ENCODE results near the gene IGSF8.

The IGSF8 gene

DNA sequence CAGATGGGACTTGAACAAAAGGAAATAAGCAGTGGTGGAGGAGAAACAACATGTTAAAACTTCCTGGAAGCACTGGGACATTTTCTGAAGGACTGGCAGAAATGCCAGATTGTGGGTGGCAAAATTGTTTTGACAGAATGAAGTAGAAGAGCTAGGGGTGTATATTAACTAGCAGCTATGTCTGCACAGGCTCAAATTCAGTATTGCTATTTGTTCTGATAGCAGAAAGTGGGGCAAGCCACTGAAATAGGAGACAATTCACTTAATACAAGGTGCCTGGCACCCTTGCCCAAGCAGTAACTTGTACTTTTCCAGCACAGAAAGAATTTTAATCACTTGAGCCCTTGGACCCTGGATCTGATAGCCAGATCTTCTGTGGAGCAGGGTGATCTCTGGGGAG lies 54.9 kb downstream of the IGSF8 start:
- DNase-seq (ENCODE audit: extremely low read depth in 1 of 2, low read depth in 1 of 2) = no peak

Data from activated CD8-positive, alpha-beta memory T cell treated with anti-CD3 and anti-CD28 coated beads for 1 hour (primary cell).